OCI-LY7 (cell line): ENCODE results near the gene PACSIN2. TPM values are rescaled to one million over a fixed set of nuclear protein-coding genes. Genes with fewer than 3 reads are reported as not detected.
"Not testable (repeated sequence)": the region's sequence is repeated elsewhere in the genome, so short reads cannot be mapped to it uniquely, and the experiment has no call there.

Experiments used
- BruUV-seq: library from RNA; stranded (reverse); fragments of 400-500 nt; replicated peaks from 2 replicates; lab custom pipeline; 2021; lab: Mats Ljungman, UMichigan
- CTCF ChIA-PET: fragments of 300-600 bp; sonication (Branson Sonifier 250); formaldehyde crosslinking; loops from one replicate; lab custom pipeline; 2022; ENCODE audit warnings: antibody characterized with exemption; ENCODE audit not compliant: unreplicated experiment; lab: Charles Lee
- POLR2A ChIA-PET: fragments of 300-600 bp; sonication (Branson Sonifier 250); formaldehyde crosslinking; loops from one replicate; lab custom pipeline; 2022; ENCODE audit warnings: antibody characterized with exemption; lab: Charles Lee
- DNase-seq: peaks from one replicate; pipeline ENCODE4 v3.0.0-alpha.2; 2015; ENCODE audit warnings: low spot score
- H2AFZ ChIP-seq: fragments of 200-600 bp; sonication (generic), shearing (Covaris generic); 2 replicates; pipeline ENCODE4 v1.6.1; 2014; ENCODE audit warnings: mild to moderate bottlenecking, antibody characterized with exemption, low read length, moderate library complexity
- H3K27ac ChIP-seq: fragments of 200-600 bp; sonication (generic); 2 replicates; pipeline ENCODE4 v1.5.1; 2014; ENCODE audit warnings: mixed run types, low read depth, mild to moderate bottlenecking, moderate library complexity, low read length, inconsistent platforms; ENCODE audit not compliant: poor library complexity, severe bottlenecking
- H3K36me3 ChIP-seq: fragments of 200-600 bp; sonication (generic); 2 replicates; pipeline ENCODE4 v1.6.1; 2014; ENCODE audit warnings: mild to moderate bottlenecking, antibody characterized with exemption, low read length, moderate library complexity, mixed read lengths; ENCODE audit not compliant: insufficient read depth
- H3K4me1 ChIP-seq: fragments of 200-600 bp; sonication (generic); 2 replicates; pipeline ENCODE4 v1.5.1; 2014; ENCODE audit warnings: mild to moderate bottlenecking, low read length; ENCODE audit not compliant: insufficient read depth, poor library complexity, severe bottlenecking
- H3K4me2 ChIP-seq: fragments of 200-600 bp; sonication (generic); 2 replicates; pipeline ENCODE4 v1.6.1; 2014; ENCODE audit warnings: mild to moderate bottlenecking, low read length
- H3K4me3 ChIP-seq: fragments of 200-600 bp; sonication (generic); 2 replicates; pipeline ENCODE4 v1.5.1; 2014; ENCODE audit warnings: mild to moderate bottlenecking, low read depth, low read length; ENCODE audit not compliant: poor library complexity, severe bottlenecking
- H3K79me2 ChIP-seq: fragments of 200-600 bp; sonication (generic); 2 replicates; pipeline ENCODE4 v1.6.1; 2016; ENCODE audit warnings: low read depth, mild to moderate bottlenecking, low read length, moderate library complexity, mixed read lengths; ENCODE audit not compliant: insufficient read depth
- H3K9me2 ChIP-seq: fragments of 200-600 bp; sonication (generic); 2 replicates; pipeline ENCODE4 v1.6.1; 2016; ENCODE audit warnings: mild to moderate bottlenecking, low read length, mixed read lengths; ENCODE audit not compliant: insufficient read depth
- H3K9me3 ChIP-seq: fragments of 200-600 bp; sonication (generic); 2 replicates; pipeline ENCODE4 v1.6.1; 2014; ENCODE audit warnings: mild to moderate bottlenecking, mixed run types, low read length, mixed read lengths
- H4K20me1 ChIP-seq: fragments of 200-600 bp; sonication (generic); 2 replicates; pipeline ENCODE4 v1.6.1; 2014; ENCODE audit warnings: mild to moderate bottlenecking, antibody characterized with exemption, low read length, moderate library complexity, mixed read lengths; ENCODE audit not compliant: insufficient read depth
- CTCF ChIP-seq: fragments of 200-600 bp; sonication (generic); conservative IDR thresholded peaks from 2 replicates; pipeline ENCODE4 v1.5.1; 2014; ENCODE audit warnings: mild to moderate bottlenecking, antibody characterized with exemption, low read length, moderate library complexity, mixed read lengths
- EZH2phosphoT487 ChIP-seq: fragments of 200-600 bp; sonication (generic); IDR thresholded peaks from 2 replicates; pipeline ENCODE4 v1.6.1; 2018; ENCODE audit warnings: low read depth, borderline replicate concordance, mild to moderate bottlenecking, mixed run types, antibody characterized with exemption, low read length, moderate library complexity, mixed read lengths
- intact Hi-C: fragments of 100-400 bp; cut with micrococcal nuclease; formaldehyde crosslinking; loops from one replicate; pipeline ENCODE4 v1.10.0; 2022; ENCODE audit not compliant: unreplicated experiment
- total RNA-seq, 2 experiments: library from RNA; depleted of rRNA in 1 of 2; stranded (reverse); fragments of >200 nt in 1 of 2; shearing (Covaris generic) in 1 of 2; gene quantifications; 2 replicates each; pipeline ENCODE4 v1.2.3, GENCODE V29; 2014 to 2022

The PACSIN2 gene
- total RNA-seq, 2 experiments from 2014 or later, result 25.4 to 41.7 TPM

- POLR2A ChIA-PET, result no interaction called here
- Histone ChIP-seq H3K79me2 (no peaks in the 10 kb centered on the region), H2AFZ (no peak overlapping the region), H3K4me2 (no peak overlapping the region), H3K9me3 (no peaks in the 10 kb centered on the region), H3K36me3 (no peaks in the 10 kb centered on the region), H3K27ac (no peak overlapping the region), H3K9me2 (no peaks in the 10 kb centered on the region), H3K4me1 (no peaks in the 10 kb centered on the region), H4K20me1 (no peaks in the 10 kb centered on the region; the same call in 1 of the 2 replicates), H3K4me3 (no peak overlapping the region)
- DNase-seq, result no peak
- CTCF ChIA-PET, result no interaction called here
- BruUV-seq, result no TSS peak
- intact Hi-C loops, result no loop called here
- no peak for TF ChIP-seq CTCF
- no peak for TF ChIP-seq EZH2phosphoT487
Measured at GRCh38 chr22:42955848-42956247, 59.1 kb downstream of the PACSIN2 start.

DNA sequence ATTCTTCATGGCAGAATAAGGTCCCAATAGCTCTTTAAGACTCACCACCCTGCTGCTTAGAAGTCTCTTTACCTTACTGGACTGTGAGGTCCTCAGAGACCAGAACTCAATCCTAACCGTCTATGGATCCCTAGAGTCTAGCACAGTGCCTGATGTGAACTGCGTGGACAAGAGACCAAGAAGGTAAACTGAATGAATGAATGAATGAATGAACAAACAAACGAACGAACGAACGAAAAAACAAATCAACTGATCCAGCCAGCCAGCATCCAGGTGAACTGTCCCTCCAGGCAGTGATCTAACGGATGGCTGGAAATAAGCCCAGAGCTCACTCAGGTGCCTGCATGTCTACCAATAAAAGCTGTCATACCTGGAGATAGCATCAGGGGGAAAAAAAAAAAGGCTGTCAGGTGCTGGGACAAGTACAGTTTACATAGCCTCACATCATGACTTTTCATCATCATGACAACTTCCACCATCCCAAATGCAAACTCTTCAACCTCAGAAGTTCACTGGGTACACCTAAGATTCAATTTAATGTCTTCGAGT lies 59.8 kb downstream of the PACSIN2 start:
- CTCF ChIA-PET, result no interaction called here

DNA sequence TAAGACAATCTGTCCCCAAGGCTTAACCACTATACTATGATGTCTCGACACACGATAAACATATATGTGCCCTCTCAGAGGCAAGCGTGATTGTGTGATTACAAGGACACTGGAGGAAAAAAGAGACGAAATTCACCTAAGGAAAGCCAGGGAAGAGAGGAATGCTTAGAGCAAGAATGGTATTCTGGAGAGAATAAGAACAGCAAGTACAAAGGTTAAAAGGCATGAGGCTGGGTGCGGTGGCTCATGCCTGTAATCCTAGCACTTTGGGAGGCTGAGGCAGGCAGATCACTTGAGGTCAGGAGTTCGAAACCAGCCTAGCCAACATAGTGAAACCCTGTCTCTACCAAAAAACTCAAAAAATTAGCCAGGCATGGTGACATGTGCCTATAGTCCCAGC lies 61.2 kb downstream of the PACSIN2 start:
- H3K79me2 ChIP-seq, H3K9me2 ChIP-seq, H4K20me1 ChIP-seq, H3K4me2 ChIP-seq, POLR2A ChIA-PET, H3K4me1 ChIP-seq, H2AFZ ChIP-seq, H3K9me3 ChIP-seq, DNase-seq, H3K36me3 ChIP-seq, BruUV-seq, H3K4me3 ChIP-seq, H3K27ac ChIP-seq, CTCF ChIA-PET, intact Hi-C loops: not testable (repeated sequence)

More for the DNA sequence above, 59.8 kb downstream of the PACSIN2 start:
- Histone ChIP-seq H3K36me3 (no peaks in the 10 kb centered on the region), H3K9me2 (no peaks in the 10 kb centered on the region), H4K20me1 (no peaks in the 10 kb centered on the region), H3K79me2 (no peaks in the 10 kb centered on the region), H3K4me3 (no peak overlapping the region), H3K4me1 (no peaks in the 10 kb centered on the region), H3K4me2 (no peak overlapping the region), H3K9me3 (no peaks in the 10 kb centered on the region), H3K27ac (no peak overlapping the region), H2AFZ (no peak overlapping the region)
- intact Hi-C loops, result no loop called here
- no peak for TF ChIP-seq EZH2phosphoT487
- TF ChIP-seq CTCF, result no peak
- DNase-seq, result no peak
- BruUV-seq, result no TSS peak
- POLR2A ChIA-PET, result no interaction called here
